Psoas muscle (tissue), 8 donors: ENCODE results near the gene CPLX3. TPM values are rescaled to one million over a fixed set of nuclear protein-coding genes. Genes with fewer than 3 reads are reported as not detected.

Experiments
- ATAC-seq, 4 donors: fragments of 200-7000 bp; cut with Tn5 transposase; one replicate each; pipeline ENCODE4 v1.9.1; 2020; ENCODE audit warnings: moderate library complexity in 3 of 4, mild to moderate bottlenecking in 2 of 4
- DNase-seq, 2 donors: peaks; one replicate each; pipeline ENCODE4 v3.0.0-alpha.2; 2020
- H3K27ac ChIP-seq: fragments of 200-600 bp; one replicate; pipeline ENCODE4 v1.8.0; 2022
- H3K27me3 ChIP-seq, 3 donors: fragments of 200-600 bp in 1 of 3; one replicate each; pipeline versions ENCODE4 v1.6.1 to v1.8.0; 2013 to 2022; ENCODE audit warnings: low read length in 2 of 3, mild to moderate bottlenecking in 2 of 3, moderate library complexity in 1 of 3; ENCODE audit not compliant: insufficient read depth in 3 of 3
- H3K36me3 ChIP-seq, 2 donors: fragments of 200-600 bp in 1 of 2; one replicate each; pipeline versions ENCODE4 v1.6.1 to v1.8.0; 2013 to 2022; ENCODE audit warnings: low read depth in 1 of 2, mild to moderate bottlenecking in 1 of 2, moderate library complexity in 1 of 2; ENCODE audit not compliant: insufficient read depth in 1 of 2
- H3K4me1 ChIP-seq: fragments of 200-600 bp; one replicate; pipeline ENCODE4 v1.8.0; 2022
- H3K4me3 ChIP-seq: fragments of 200-600 bp; one replicate; pipeline ENCODE4 v1.8.0; 2022; ENCODE audit warnings: mild to moderate bottlenecking
- H3K9me3 ChIP-seq: fragments of 200-600 bp; one replicate; pipeline ENCODE4 v1.8.0; 2022
- CTCF ChIP-seq: fragments of 200-600 bp; IDR thresholded peaks from one replicate; pipeline ENCODE4 v1.8.0; 2022; ENCODE audit warnings: antibody characterized with exemption
- WGBS, 3 donors: extraction: QIAGEN DNeasy Blood & Tissue Kit; methylation state at CpG; one replicate each; pipeline versions ENCODE4 v1.1.6 to v1.1.7; 2013; 5-methylcytosine and 5-hydroxymethylcytosine counted together
- intact Hi-C, 2 donors: fragments of 100-400 bp; cut with DNase I; formaldehyde crosslinking; loops; one replicate each; pipeline versions ENCODE4 v1.11.0 to v1.14.2; 2022
- polyA plus RNA-seq, 3 donors: library from polyadenylated mRNA; stranded (reverse); fragments of 200-250 nt; gene quantifications; one replicate each; pipeline ENCODE4 v1.2.3, GENCODE V29; 2013
- total RNA-seq, 4 donors: library from RNA; stranded (reverse); fragmentation: NEBNext Ultra II Directional in 2 of 4; extraction: Animal tissue kit (Norgen Biotek cat#: 25700) in 2 of 4; gene quantifications; one replicate each; pipeline versions ENCODE4 v1.2.1 to v1.2.4, GENCODE V29; 2021 to 2023
- donor health status: healthy with polysubstance abuse.
- donor health status: DM: no; HTN: no; CAD: no; lungs with moderate emphysema.
- donor health status: Bipolar disorder and iron deficiency.
- donor health status: healthy.
- donor health status: DM: yes; HTN: yes; CAD: no.
- donor health status: DM: no; HTN: no; CAD: no.
- donor health status: DM: no; HTN: no; CAD: no.
- donor health status: DM: yes; HTN: yes; CAD: no.

Gene CPLX3
- total and polyA plus RNA-seq, 7 donors, result 0.03 to 0.19 (median 0.04) TPM; not detected in 4

DNA sequence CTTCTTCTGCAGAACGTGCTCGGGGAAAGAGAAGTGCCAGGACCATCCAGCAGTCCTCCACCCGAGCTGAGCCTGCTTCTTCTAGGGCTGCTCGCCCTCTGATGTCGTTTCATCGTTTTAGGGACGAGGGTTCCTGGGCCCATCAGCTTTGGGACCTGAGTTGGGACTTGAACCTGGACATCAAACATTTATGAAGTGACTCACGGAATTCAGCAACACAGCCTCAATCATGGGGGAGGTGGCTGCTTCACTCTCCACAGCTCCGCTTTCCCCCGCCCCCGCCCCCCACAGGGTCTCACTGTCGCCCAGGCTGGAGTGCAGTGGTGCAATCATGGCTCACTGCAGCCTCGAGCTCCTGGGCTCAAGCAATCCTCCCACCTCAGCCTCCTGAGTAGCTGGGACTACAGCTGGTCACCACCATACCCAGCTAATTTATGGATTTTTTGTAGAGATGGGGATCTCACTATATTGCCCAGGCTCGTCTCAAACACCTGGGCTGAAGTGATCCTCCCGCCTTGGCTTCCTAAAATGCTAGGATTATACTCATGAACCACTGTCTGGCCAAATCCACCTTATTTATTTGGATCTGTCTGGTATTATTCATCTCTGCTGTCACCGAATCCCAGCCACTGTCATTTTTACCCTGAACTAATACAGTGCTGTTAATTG, 47.5 kb downstream of the CPLX3 start:
- ATAC-seq (no peak), DNase-seq (no peak)
- WGBS, 3 donors, result 34 to 42% (median 41%) methylated on average over 16 of the region's 16 CpGs

GRCh38 chr15:74878273-74878672, 51.8 kb downstream of the CPLX3 start:
- Histone ChIP-seq H3K4me3 (no peak overlapping the region), H3K27ac (no peak overlapping the region), H3K27me3 (no peaks in the 10 kb centered on the region), H3K4me1 (no peaks in the 10 kb centered on the region), H3K9me3 (peaks cover 2% of the 10 kb centered on the region), H3K36me3 (no peaks in the 10 kb centered on the region)
- no peak for TF ChIP-seq CTCF
- DNase-seq (no peak), ATAC-seq (no peak)
- WGBS, 3 donors, result 77 to 86% (median 84%) methylated on average over 4 of the region's 4 CpGs
- intact Hi-C loops, result no loop called here

More for the DNA sequence above, 47.5 kb downstream of the CPLX3 start:
- Histone ChIP-seq H3K27ac (peak overlapping the region; percentile 99), H3K27me3 (no peaks in the 10 kb centered on the region), H3K9me3 (no peaks in the 10 kb centered on the region), H3K36me3 (peaks cover 0 to 3% of the 10 kb centered on the region in 2 donors), H3K4me3 (peak overlapping the region; percentile 88), H3K4me1 (peaks cover 34% of the 10 kb centered on the region)
- intact Hi-C loops, result no loop called here
- TF ChIP-seq CTCF, result no peak

Other genes with a start within 250 kb of the CPLX3 start
- 10 to 100 TPM; 40.9 to 57.5 (median 46.5) TPM for gene CLK3, start 210.8 kb upstream of the CPLX3 start, total RNA-seq
- 10 to 100 TPM; 36.6 to 61.8 (median 51.6) TPM for gene CLK3, start 210.8 kb upstream of the CPLX3 start, polyA plus RNA-seq
- gene EDC3, start 130.6 kb upstream of the CPLX3 start, total RNA-seq, result 10 to 100 TPM; 18.3 to 24.1 (median 19.7) TPM
- 10 to 100 TPM in 2 of 3 donors, 1 to 10 TPM in 1; 7.8 to 19.8 (median 16.0) TPM for gene EDC3, start 130.6 kb upstream of the CPLX3 start, polyA plus RNA-seq
- 1 to 10 TPM in 1 of 4 donors, under 1 TPM in 1, not detected in 2; 0.11 to 2.4 TPM for gene CYP1A1, start 101.1 kb upstream of the CPLX3 start, total RNA-seq
- gene CYP1A1, start 101.1 kb upstream of the CPLX3 start, polyA plus RNA-seq, result 1 to 10 TPM in 1 of 3 donors, under 1 TPM in 2; 0.14 to 3.0 (median 0.61) TPM
- not detected for gene CYP1A2, start 77.8 kb upstream of the CPLX3 start, total RNA-seq
- under 1 TPM in 1 of 3 donors, not detected in 2; 0.03 TPM for gene CYP1A2, start 77.8 kb upstream of the CPLX3 start, polyA plus RNA-seq
- gene CSK, start 44.5 kb upstream of the CPLX3 start, total RNA-seq, result 10 to 100 TPM; 15.5 to 23.8 (median 17.9) TPM
- 10 to 100 TPM; 12.2 to 29.6 (median 15.1) TPM for gene CSK, start 44.5 kb upstream of the CPLX3 start, polyA plus RNA-seq
- gene LMAN1L, start 13.8 kb upstream of the CPLX3 start, total RNA-seq, result under 1 TPM in 2 of 4 donors, not detected in 2; 0.36 to 0.66 TPM
- gene LMAN1L, start 13.8 kb upstream of the CPLX3 start, polyA plus RNA-seq, result not detected
- 10 to 100 TPM; 17.7 to 34.5 (median 27.0) TPM for gene ULK3, start 16.5 kb downstream of the CPLX3 start, total RNA-seq
- 10 to 100 TPM; 33.2 to 43.5 (median 42.8) TPM for gene ULK3, start 16.5 kb downstream of the CPLX3 start, polyA plus RNA-seq
- 10 to 100 TPM; 32.1 to 67.3 (median 52.6) TPM for gene SCAMP2, start 46.7 kb downstream of the CPLX3 start, total RNA-seq
- 10 to 100 TPM; 40.2 to 73.6 (median 48.6) TPM for gene SCAMP2, start 46.7 kb downstream of the CPLX3 start, polyA plus RNA-seq
- 10 to 100 TPM; 37.6 to 61.2 (median 43.2) TPM for gene MPI, start 63.4 kb downstream of the CPLX3 start, total RNA-seq
- 10 to 100 TPM; 26.4 to 50.5 (median 38.9) TPM for gene MPI, start 63.4 kb downstream of the CPLX3 start, polyA plus RNA-seq
- 10 to 100 TPM; 41.0 to 78.0 (median 53.7) TPM for gene FAM219B, start 80.2 kb downstream of the CPLX3 start, total RNA-seq
- gene FAM219B, start 80.2 kb downstream of the CPLX3 start, polyA plus RNA-seq, result 10 to 100 TPM; 26.5 to 48.4 (median 27.2) TPM
- gene COX5A, start 111.4 kb downstream of the CPLX3 start, total RNA-seq, result 100 to 1,000 TPM; 635 to 910 (median 767) TPM
- 1,000 to 10,000 TPM in 2 of 3 donors, 100 to 1,000 TPM in 1; 974 to 1,651 (median 1,366) TPM for gene COX5A, start 111.4 kb downstream of the CPLX3 start, polyA plus RNA-seq
- gene RPP25, start 130.1 kb downstream of the CPLX3 start, total RNA-seq, result 1 to 10 TPM in 3 of 4 donors, under 1 TPM in 1; 0.64 to 1.9 (median 1.4) TPM
- gene RPP25, start 130.1 kb downstream of the CPLX3 start, polyA plus RNA-seq, result 10 to 100 TPM in 1 of 3 donors, 1 to 10 TPM in 2; 1.7 to 11.6 (median 2.3) TPM
- gene SCAMP5, start 168.9 kb downstream of the CPLX3 start, total RNA-seq, result 1 to 10 TPM in 1 of 4 donors, under 1 TPM in 2, not detected in 1; 0.23 to 6.3 (median 0.97) TPM
- gene SCAMP5, start 168.9 kb downstream of the CPLX3 start, polyA plus RNA-seq, result 1 to 10 TPM in 1 of 3 donors, under 1 TPM in 2; 0.03 to 2.1 (median 0.16) TPM
- 10 to 100 TPM in 1 of 4 donors, 1 to 10 TPM in 3; 2.4 to 11.7 (median 4.9) TPM for gene PPCDC, start 197.0 kb downstream of the CPLX3 start, total RNA-seq
- 10 to 100 TPM; 13.9 to 26.1 (median 24.3) TPM for gene PPCDC, start 197.0 kb downstream of the CPLX3 start, polyA plus RNA-seq